GOT3 (cell line): ENCODE measurements around the gene TAF10.

ENCODE experiments used
- DNase-seq: peaks from one replicate; lab custom pipeline; 2025; ENCODE audit warnings: mixed read lengths; lab: John Stamatoyannopoulos, UW

Gene TAF10

GRCh38 chr11:6625156-6625831 lies 13.3 kb upstream of the TAF10 start:
- DNase-seq, result no peak

- DNase-seq, result no peak
These were observed 11.7 kb upstream of the TAF10 start for GRCh38 chr11:6623391-6624363.

- DNase-seq, result no peak
These were observed 10.5 kb upstream of the TAF10 start for GRCh38 chr11:6622261-6623171.

GRCh38 chr11:6621711-6622211 lies 9.7 kb upstream of the TAF10 start:
- DNase-seq, result no peak

- DNase-seq, result no peak
These were observed 8.6 kb upstream of the TAF10 start for GRCh38 chr11:6620636-6621035.

- DNase-seq, result peak; percentile 18
These were observed 7.2 kb upstream of the TAF10 start, which contains the start of gene TPP1 for GRCh38 chr11:6619004-6619745. TPP1 (minus strand) TSS chr11:6619422; CDS start chr11:6619400, 22 bp downstream.

- DNase-seq, result no peak
These were observed 6.3 kb upstream of the TAF10 start for GRCh38 chr11:6618117-6619003.

- DNase-seq, result no peak
These were observed 5.3 kb upstream of the TAF10 start for GRCh38 chr11:6617315-6617781.

- DNase-seq, result no peak
These were observed 4.7 kb upstream of the TAF10 start for GRCh38 chr11:6616596-6617250.

- no peak for DNase-seq
These were observed 4.0 kb upstream of the TAF10 start for GRCh38 chr11:6615882-6616585.

- no peak for DNase-seq
These were observed 3.0 kb upstream of the TAF10 start for GRCh38 chr11:6615046-6615445.

GRCh38 chr11:6614446-6614845 lies 2.4 kb upstream of the TAF10 start:
- no peak for DNase-seq

GRCh38 chr11:6613496-6613895 lies 1.5 kb upstream of the TAF10 start:
- DNase-seq, result no peak

GRCh38 chr11:6611963-6612212 lies 128 bp downstream of the TAF10 start:
- no peak for DNase-seq

GRCh38 chr11:6611092-6611962 lies 689 bp downstream of the TAF10 start:
- DNase-seq, result no peak

- DNase-seq, result no peak
These were observed 1.4 kb downstream of the TAF10 start for GRCh38 chr11:6610591-6610990.

GRCh38 chr11:6609502-6610015 lies 2.5 kb downstream of the TAF10 start:
- no peak for DNase-seq
